ENCODE data around the gene ELMO1. TPM values are rescaled to one million over a fixed set of nuclear protein-coding genes. Genes with fewer than 3 reads are reported as not detected.
A peak's percentile ranks its signal among the peaks of the same experiment; 100 is the strongest.

ELMO1 gene
- total RNA-seq, 1 donor from 2014 or later, result 112 TPM

DNA sequence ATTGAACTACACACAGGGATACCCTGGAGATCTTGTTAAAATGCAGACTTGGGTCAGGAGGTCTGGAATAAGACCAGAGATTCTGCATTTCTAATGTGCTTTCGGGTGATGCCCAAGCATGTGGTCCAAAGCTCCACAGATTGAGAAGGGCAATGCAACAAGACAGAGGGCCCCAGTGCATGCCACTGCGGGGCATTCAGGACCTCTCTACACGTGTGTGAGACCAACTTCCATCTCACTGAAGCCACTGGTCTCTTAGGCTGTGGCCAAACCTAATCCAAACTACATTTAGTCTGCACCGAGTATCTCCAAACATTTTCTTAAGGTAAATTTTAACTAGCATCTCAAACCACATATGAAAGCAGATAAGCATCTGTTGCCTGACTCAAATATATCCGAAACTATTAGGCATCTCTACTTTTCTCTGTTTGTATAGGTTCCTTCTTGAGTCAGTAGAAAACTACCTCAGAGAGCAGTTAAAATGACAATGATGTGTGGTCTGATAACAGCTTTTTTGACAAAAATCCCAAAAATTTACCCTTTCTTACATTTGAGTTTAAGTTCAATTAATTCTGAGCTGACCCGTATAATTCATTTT is 107.5 kb downstream of the ELMO1 start:
- Mint-ChIP-seq H3K4me1 (ENCODE audit: low read depth) (peaks cover 60% of the 10 kb centered on the region), H3K27me3 (ENCODE audit: low read depth) (no peaks in the 10 kb centered on the region), H3K36me3 (ENCODE audit: low read depth) (peaks cover 59% of the 10 kb centered on the region), H3K27ac (peak overlapping the region; percentile 99), H3K4me3 (ENCODE audit: low read depth) (peak overlapping the region; percentile 98), H3K9me3 (peaks cover 6% of the 10 kb centered on the region)
- no peak for DNase-seq (ENCODE audit: low spot score)
- intact Hi-C loops (cut with micrococcal nuclease), result loop anchor here (1.0 to 10.0 kb wide), 9 partner anchors 12 to 664 kb away; no protein-coding TSS in a partner anchor

DNA sequence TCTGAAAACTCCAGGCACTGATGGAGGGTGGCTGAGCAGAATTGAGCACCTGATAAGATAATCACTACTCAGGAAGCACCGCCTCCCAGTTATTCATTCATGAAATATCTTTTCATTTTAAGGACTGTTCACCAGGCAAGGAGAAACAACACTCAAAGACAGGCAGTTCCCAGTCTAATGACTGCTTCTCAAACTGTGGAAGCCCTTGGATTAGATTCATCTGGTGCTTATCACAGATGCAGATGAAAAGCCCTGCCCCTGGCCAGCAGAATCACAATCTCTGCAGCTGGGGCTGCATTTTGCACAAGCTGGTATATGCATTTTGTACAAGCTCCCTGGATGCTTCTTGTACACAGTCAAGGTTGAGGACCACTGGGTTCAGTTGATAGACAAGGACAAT is 109.7 kb downstream of the ELMO1 start:
- Mint-ChIP-seq H3K4me1 (ENCODE audit: low read depth) (peaks cover 70% of the 10 kb centered on the region), H3K27me3 (ENCODE audit: low read depth) (no peaks in the 10 kb centered on the region), H3K27ac (no peak overlapping the region), H3K36me3 (ENCODE audit: low read depth) (peaks cover 80% of the 10 kb centered on the region), H3K9me3 (peaks cover 6% of the 10 kb centered on the region), H3K4me3 (ENCODE audit: low read depth) (peak overlapping the region; percentile 30)
- intact Hi-C loops (cut with micrococcal nuclease), result no loop called here
- no peak for DNase-seq (ENCODE audit: low spot score)

DNA sequence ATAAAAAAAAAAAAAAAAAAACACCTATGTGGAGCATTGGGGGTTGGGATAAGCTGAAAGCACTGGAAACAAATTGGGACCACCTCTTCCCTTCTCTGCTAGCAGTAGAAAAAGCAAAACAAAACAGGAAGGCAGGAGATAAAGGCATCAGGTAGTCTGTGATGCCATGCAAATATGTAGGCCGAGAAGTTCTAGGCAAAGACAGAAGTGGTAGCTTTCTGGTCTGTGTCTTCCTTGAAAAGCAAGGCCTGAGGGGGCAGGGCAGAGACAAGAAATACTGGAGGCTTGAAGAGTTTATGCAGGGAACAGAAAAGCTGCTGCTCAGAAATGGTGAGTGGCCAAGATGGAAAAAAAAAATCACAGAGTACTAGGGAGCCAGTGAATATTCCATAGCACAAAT is 111.1 kb downstream of the ELMO1 start:
- Mint-ChIP-seq H3K27ac (no peak overlapping the region), H3K4me1 (ENCODE audit: low read depth) (peaks cover 79% of the 10 kb centered on the region), H3K27me3 (ENCODE audit: low read depth) (no peaks in the 10 kb centered on the region), H3K4me3 (ENCODE audit: low read depth) (no peak overlapping the region), H3K9me3 (peaks cover 6% of the 10 kb centered on the region), H3K36me3 (ENCODE audit: low read depth) (peaks cover 91% of the 10 kb centered on the region)
- DNase-seq (ENCODE audit: low spot score), result no peak
- intact Hi-C loops (cut with micrococcal nuclease), result no loop called here

DNA sequence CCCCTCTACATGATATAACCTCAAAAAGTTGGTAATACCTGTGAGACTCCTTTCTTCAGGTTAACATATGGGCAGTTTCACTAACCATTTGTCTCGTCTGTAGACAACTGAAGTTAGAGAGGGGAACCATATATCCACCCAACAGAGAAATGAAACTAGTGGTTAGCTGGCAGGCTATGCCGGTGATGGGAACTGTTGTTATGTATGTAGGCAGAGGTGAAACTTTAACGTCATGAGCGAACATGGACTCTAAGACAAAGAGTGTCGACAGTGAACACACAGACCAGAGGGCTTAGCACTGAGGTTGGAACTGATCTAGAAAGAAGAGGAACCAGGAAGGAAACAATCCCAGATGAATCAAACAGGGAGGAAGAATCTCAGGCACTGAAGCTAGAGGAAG is 112.4 kb downstream of the ELMO1 start:
- Mint-ChIP-seq H3K4me1 (ENCODE audit: low read depth) (peaks cover 82% of the 10 kb centered on the region), H3K27me3 (ENCODE audit: low read depth) (no peaks in the 10 kb centered on the region), H3K9me3 (peaks cover 6% of the 10 kb centered on the region), H3K36me3 (ENCODE audit: low read depth) (peaks cover 94% of the 10 kb centered on the region), H3K27ac (peak overlapping the region; percentile 87), H3K4me3 (ENCODE audit: low read depth) (peak overlapping the region; percentile 54)
- no peak for DNase-seq (ENCODE audit: low spot score)
- intact Hi-C loops (cut with micrococcal nuclease), result loop anchor here (1.0 kb wide), 1 partner anchor 9 kb away; no protein-coding TSS in a partner anchor

DNA sequence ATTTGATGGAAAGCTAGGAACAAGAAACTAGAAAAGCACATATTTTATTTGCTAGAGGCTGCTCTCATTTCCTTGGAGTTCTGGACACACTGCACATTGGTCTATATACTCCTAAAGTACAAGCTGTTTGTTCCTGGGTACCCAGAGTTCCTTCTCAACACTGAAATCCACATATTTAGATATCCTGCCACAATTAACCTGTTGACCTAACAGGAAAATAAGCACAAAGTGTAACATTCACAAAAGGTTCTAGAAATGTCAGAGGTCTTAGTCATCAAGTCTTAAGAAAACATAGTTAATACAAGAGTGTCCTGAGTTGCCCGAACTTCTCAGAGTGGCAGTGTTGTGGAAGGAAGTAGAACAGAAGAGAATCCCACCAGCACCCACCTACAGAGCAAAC is 115.6 kb downstream of the ELMO1 start:
- H3K4me1 Mint-ChIP-seq (ENCODE audit: low read depth), result peaks cover 77% of the 10 kb centered on the region
- H3K9me3 Mint-ChIP-seq, result peaks cover 13% of the 10 kb centered on the region
- H3K27ac Mint-ChIP-seq, result peak overlapping the region; percentile 59
- intact Hi-C loops (cut with micrococcal nuclease), result no loop called here
- H3K4me3 Mint-ChIP-seq (ENCODE audit: low read depth), result peak overlapping the region; percentile 9
- peaks cover 93% of the 10 kb centered on the region for H3K36me3 Mint-ChIP-seq (ENCODE audit: low read depth)
- no peak for DNase-seq (ENCODE audit: low spot score)
- no peaks in the 10 kb centered on the region for H3K27me3 Mint-ChIP-seq (ENCODE audit: low read depth)

DNA sequence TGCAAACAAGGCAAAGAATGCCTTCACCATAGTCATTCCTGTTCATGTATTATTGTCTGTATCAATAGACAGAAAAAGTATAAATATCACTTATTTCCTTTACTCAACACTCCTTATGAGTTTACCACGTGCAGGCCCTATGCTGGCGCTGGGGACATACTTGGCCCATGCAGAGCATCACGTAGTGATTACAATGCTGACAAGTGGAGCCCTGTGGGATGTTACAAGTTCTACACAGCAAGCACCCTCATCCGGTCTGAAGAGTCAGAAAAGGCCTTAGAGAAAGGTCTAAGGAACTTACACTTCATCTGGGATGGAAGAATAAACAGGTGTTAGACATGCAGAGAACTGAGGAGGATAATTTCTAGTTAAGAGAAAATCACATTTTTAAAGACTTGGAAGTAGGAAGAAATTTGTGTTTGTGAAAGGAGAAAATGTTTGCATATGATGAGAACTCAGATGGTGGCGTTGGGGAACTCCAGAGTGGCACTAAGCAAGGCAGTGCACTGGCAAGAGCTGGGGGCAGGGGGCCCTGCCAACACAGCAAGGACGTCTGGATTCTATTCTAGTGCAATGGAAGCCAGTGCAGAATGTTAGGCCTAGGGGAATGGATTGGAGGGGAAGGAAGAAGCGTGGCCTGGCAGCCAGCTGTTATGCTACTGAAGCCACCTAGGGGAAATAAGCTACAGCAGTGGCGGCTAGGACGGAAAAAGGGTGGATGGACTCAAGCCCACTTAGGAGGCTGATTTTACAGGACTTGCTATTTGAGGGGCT is 116.2 kb downstream of the ELMO1 start:
- H3K36me3 Mint-ChIP-seq (ENCODE audit: low read depth), result peaks cover 93% of the 10 kb centered on the region
- peaks cover 79% of the 10 kb centered on the region for H3K4me1 Mint-ChIP-seq (ENCODE audit: low read depth)
- intact Hi-C loops (cut with micrococcal nuclease), result no loop called here
- peak overlapping the region; percentile 55 for H3K27ac Mint-ChIP-seq
- no peak for DNase-seq (ENCODE audit: low spot score)
- no peaks in the 10 kb centered on the region for H3K27me3 Mint-ChIP-seq (ENCODE audit: low read depth)
- peaks cover 13% of the 10 kb centered on the region for H3K9me3 Mint-ChIP-seq
- no peak overlapping the region for H3K4me3 Mint-ChIP-seq (ENCODE audit: low read depth)

DNA sequence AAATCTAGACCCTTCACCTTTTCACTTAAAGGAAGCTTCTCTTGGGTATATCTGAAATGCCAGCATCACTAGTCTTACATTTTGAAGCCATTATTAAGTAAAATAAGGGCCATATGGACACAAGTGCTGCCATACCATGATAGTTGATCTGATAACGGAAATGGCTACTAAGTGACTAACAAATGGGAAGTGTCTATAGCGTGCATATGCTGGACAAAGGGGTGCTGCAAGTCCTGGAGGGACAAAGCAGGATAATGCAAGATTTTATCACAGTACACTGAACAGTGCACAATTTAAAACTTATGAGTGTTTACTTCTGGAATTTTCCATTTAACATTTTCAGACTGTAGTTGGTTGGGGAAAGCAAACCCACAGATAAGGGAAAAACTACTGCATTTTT is 117.9 kb downstream of the ELMO1 start:
- no peak overlapping the region for H3K27ac Mint-ChIP-seq
- H3K27me3 Mint-ChIP-seq (ENCODE audit: low read depth), result no peaks in the 10 kb centered on the region
- no peak overlapping the region for H3K4me3 Mint-ChIP-seq (ENCODE audit: low read depth)
- H3K4me1 Mint-ChIP-seq (ENCODE audit: low read depth), result peaks cover 79% of the 10 kb centered on the region
- intact Hi-C loops (cut with micrococcal nuclease), result no loop called here
- H3K9me3 Mint-ChIP-seq, result peaks cover 7% of the 10 kb centered on the region
- H3K36me3 Mint-ChIP-seq (ENCODE audit: low read depth), result peaks cover 87% of the 10 kb centered on the region
- DNase-seq (ENCODE audit: low spot score), result no peak

DNA sequence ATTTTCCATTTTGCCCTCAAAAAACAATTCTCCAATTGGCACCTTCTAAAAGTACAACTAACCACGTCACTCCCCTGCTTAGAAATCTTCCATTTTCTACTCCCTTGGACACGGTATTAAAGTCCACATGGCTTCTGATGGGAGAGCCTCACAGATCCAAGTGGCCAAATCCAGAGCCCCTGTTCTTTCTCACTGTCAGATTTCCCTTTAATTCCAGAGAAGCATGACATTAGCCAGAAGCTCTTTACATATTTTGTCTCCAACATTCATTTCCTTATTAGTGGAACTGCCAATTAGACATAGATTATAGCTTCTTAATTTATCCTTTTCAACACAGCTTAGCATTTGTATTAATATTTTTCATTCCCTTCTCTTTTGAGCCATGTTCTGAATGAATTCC is 118.7 kb downstream of the ELMO1 start:
- peaks cover 7% of the 10 kb centered on the region for H3K9me3 Mint-ChIP-seq
- H3K36me3 Mint-ChIP-seq (ENCODE audit: low read depth), result peaks cover 87% of the 10 kb centered on the region
- H3K4me1 Mint-ChIP-seq (ENCODE audit: low read depth), result peaks cover 72% of the 10 kb centered on the region
- H3K27ac Mint-ChIP-seq, result peak overlapping the region; percentile 39
- H3K27me3 Mint-ChIP-seq (ENCODE audit: low read depth), result no peaks in the 10 kb centered on the region
- DNase-seq (ENCODE audit: low spot score), result no peak
- H3K4me3 Mint-ChIP-seq (ENCODE audit: low read depth), result no peak overlapping the region
- intact Hi-C loops (cut with micrococcal nuclease), result loop anchor here (2.0 kb wide), 1 partner anchor 19 kb away; no protein-coding TSS in a partner anchor

DNA sequence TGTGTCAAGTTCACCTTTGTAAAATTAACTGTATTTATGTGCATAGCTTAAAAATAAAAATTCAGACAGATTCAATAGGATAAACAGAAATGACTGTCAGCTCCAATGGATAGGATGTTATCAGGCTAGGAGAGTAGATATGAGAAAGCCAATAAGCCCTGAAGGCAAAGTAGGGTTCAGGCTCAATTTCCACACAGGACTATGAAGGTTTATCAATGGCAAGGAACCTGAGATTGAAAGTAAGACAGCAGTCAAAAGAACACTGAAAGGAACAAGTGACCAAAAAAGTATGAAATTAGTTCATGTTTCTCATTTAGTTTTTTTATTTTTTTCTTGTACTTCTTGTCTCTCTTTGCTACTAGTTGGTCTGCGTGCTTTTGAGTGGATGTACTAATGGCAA is 121.4 kb downstream of the ELMO1 start:
- peaks cover 48% of the 10 kb centered on the region for H3K4me1 Mint-ChIP-seq (ENCODE audit: low read depth)
- H3K4me3 Mint-ChIP-seq (ENCODE audit: low read depth), result no peak overlapping the region
- H3K9me3 Mint-ChIP-seq, result peaks cover 7% of the 10 kb centered on the region
- H3K36me3 Mint-ChIP-seq (ENCODE audit: low read depth), result peaks cover 80% of the 10 kb centered on the region
- H3K27me3 Mint-ChIP-seq (ENCODE audit: low read depth), result no peaks in the 10 kb centered on the region
- no peak for DNase-seq (ENCODE audit: low spot score)
- H3K27ac Mint-ChIP-seq, result peak overlapping the region; percentile 6
- intact Hi-C loops (cut with micrococcal nuclease), result loop anchor here (1.0 to 2.0 kb wide), 2 partner anchors 9 to 14 kb away; no protein-coding TSS in a partner anchor

DNA sequence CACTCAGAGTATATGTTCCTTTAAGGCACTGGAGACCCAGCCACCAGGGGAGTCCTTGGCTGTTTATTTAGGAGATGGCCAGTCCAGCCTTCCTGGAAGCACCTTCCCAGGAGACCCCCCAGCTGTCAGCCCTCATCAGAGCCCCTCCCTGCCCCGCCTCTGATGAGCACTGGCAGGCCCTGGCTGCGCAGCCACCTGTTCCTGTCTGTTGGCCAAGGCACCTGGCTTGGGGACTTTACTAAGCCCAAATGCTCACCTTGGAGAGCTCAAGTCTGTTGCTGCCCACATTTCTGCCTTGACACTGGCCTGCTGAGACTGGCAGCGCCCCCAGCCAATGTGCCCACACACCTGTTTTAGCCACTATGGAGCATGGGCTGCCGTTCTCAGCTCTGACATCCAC is 124.7 kb downstream of the ELMO1 start:
- no peaks in the 10 kb centered on the region for H3K27me3 Mint-ChIP-seq (ENCODE audit: low read depth)
- H3K9me3 Mint-ChIP-seq, result no peaks in the 10 kb centered on the region
- intact Hi-C loops (cut with micrococcal nuclease), result no loop called here
- no peak overlapping the region for H3K4me3 Mint-ChIP-seq (ENCODE audit: low read depth)
- no peak overlapping the region for H3K27ac Mint-ChIP-seq
- H3K4me1 Mint-ChIP-seq (ENCODE audit: low read depth), result peaks cover 22% of the 10 kb centered on the region
- DNase-seq (ENCODE audit: low spot score), result no peak
- peaks cover 51% of the 10 kb centered on the region for H3K36me3 Mint-ChIP-seq (ENCODE audit: low read depth)

DNA sequence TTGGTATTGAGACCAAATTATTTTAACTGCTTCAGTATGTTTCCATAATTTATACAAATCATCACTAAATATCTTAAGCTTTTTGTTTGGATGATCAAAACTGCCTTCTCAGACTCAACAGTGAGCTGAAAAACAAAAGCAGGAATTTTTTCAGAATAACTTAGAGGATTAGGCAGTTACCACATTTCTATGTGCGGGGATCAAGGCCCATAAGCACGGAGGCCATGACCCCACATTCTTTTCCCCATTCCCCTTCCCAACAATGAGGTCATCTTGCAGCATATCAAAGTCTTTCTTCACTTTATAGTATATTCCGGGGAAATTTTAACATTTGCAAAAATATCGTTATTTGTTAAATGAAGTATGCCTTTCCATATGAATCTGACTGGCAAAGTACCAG is 125.8 kb downstream of the ELMO1 start:
- H3K4me3 Mint-ChIP-seq (ENCODE audit: low read depth), result no peak overlapping the region
- H3K36me3 Mint-ChIP-seq (ENCODE audit: low read depth), result peaks cover 41% of the 10 kb centered on the region
- no peak for DNase-seq (ENCODE audit: low spot score)
- peaks cover 16% of the 10 kb centered on the region for H3K4me1 Mint-ChIP-seq (ENCODE audit: low read depth)
- no peaks in the 10 kb centered on the region for H3K27me3 Mint-ChIP-seq (ENCODE audit: low read depth)
- no peak overlapping the region for H3K27ac Mint-ChIP-seq
- no peaks in the 10 kb centered on the region for H3K9me3 Mint-ChIP-seq
- intact Hi-C loops (cut with micrococcal nuclease), result no loop called here

DNA sequence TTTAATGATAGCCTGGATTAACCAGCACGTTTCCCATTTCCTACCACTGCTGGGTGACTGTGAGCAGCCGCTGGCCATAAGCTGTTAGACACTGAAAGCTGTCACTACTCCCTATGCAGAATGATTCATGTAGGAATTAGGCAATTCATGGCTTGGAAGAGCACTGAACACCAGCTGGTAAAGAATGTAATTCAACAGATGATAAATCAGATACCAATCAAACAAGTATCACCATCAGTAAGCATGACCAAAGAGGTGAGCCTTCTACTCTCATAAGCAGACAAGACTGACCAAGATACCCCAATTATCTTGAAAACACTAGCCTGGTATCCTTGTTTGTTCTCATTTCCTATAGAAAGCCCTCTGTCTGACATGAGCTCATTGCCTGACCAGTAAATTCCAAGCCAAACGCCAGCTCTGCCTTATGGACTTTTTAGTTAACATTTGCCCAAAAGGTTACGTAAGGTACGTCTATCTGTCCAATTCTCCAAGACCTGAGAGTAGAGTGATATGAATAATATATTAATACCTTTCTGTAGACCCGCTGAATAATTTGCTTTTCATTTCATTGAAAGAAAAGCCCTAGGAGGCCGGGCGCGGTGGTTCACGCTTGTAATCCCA is 127.7 kb downstream of the ELMO1 start:
- DNase-seq (ENCODE audit: low spot score), result no peak
- peaks cover 42% of the 10 kb centered on the region for H3K36me3 Mint-ChIP-seq (ENCODE audit: low read depth)
- no peak overlapping the region for H3K27ac Mint-ChIP-seq
- H3K27me3 Mint-ChIP-seq (ENCODE audit: low read depth), result no peaks in the 10 kb centered on the region
- no peak overlapping the region for H3K4me3 Mint-ChIP-seq (ENCODE audit: low read depth)
- H3K4me1 Mint-ChIP-seq (ENCODE audit: low read depth), result peaks cover 13% of the 10 kb centered on the region
- intact Hi-C loops (cut with micrococcal nuclease), result no loop called here
- no peaks in the 10 kb centered on the region for H3K9me3 Mint-ChIP-seq
